ENCODE measurements around the gene ELAVL1. TPM values are rescaled to one million over a fixed set of nuclear protein-coding genes. Genes with fewer than 3 reads are reported as not detected.

Gene ELAVL1
- total RNA-seq, 6 experiments from 2014 or later, result 105 to 127 (median 115) TPM

DNA sequence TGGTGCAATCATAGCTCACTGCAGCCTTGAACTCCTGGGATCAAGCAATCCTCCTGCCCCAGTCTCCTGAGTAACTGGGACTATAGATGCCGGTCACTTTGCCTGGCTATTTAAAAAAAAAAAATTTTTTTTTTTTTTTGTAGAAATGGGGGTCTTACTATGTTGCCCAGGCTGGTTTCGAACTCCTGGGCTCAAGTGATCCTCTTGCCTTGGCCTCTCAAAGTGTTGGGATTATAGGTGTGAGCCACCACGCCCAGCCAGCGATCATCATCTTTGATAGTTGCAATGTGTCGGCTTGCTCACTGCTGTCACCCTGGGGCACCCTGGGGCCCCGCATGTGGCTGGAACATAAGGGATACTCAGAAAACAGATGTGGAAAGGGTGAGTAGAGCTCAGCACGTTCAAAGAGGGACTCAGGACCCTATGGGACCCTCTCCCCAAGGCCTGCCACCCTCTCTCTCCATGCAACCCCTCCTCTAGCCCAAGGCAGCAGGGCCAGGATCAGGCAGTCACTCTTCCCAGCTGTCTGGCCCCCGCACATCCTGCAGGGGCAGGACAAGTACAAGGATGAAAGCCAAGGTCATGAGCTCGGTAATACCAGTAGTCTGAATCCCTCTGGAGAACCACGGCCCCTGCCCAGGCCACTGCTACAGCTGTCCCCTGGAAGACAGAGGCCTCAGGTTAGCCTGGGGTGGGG is 40.6 kb upstream of the ELAVL1 start:
- Mint-ChIP-seq H3K9me3 (no peaks in the 10 kb centered on the region), H3K27me3 (ENCODE audit: insufficient read depth) (peaks cover 13% of the 10 kb centered on the region), H3K4me3 (no peak overlapping the region), H3K27ac (no peak overlapping the region), H3K36me3 (ENCODE audit: low read depth) (no peaks in the 10 kb centered on the region), H3K4me1 (ENCODE audit: low read depth) (no peaks in the 10 kb centered on the region)
- no peak for DNase-seq
- TF ChIP-seq, protein P1, sequence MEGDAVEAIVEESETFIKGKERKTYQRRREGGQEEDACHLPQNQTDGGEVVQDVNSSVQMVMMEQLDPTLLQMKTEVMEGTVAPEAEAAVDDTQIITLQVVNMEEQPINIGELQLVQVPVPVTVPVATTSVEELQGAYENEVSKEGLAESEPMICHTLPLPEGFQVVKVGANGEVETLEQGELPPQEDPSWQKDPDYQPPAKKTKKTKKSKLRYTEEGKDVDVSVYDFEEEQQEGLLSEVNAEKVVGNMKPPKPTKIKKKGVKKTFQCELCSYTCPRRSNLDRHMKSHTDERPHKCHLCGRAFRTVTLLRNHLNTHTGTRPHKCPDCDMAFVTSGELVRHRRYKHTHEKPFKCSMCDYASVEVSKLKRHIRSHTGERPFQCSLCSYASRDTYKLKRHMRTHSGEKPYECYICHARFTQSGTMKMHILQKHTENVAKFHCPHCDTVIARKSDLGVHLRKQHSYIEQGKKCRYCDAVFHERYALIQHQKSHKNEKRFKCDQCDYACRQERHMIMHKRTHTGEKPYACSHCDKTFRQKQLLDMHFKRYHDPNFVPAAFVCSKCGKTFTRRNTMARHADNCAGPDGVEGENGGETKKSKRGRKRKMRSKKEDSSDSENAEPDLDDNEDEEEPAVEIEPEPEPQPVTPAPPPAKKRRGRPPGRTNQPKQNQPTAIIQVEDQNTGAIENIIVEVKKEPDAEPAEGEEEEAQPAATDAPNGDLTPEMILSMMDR (IDR thresholded peaks at IDR 0.05), result no peak

DNA sequence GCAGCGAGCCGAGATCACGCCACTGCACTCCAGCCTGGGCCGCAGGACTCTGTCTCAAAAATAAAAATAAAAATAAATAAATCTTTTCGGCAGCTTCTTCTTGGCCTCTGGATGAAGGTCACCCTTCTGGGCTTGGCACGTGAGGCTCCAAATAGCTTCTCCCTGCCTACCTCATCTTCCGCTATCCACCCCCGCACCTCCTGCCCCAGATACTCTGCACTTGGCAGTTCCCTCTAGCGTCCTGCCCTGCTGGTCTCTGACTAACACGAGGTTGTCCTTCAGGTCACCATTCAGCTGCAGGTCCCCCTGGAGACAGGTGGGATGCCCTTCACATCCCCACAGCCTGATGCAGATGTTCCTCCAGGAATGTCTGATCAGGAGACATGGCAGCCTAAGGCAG is 38.6 kb upstream of the ELAVL1 start:
- Mint-ChIP-seq H3K27me3 (ENCODE audit: insufficient read depth) (peaks cover 8% of the 10 kb centered on the region), H3K9me3 (no peaks in the 10 kb centered on the region), H3K4me3 (no peak overlapping the region), H3K36me3 (ENCODE audit: low read depth) (no peaks in the 10 kb centered on the region), H3K4me1 (ENCODE audit: low read depth) (no peaks in the 10 kb centered on the region), H3K27ac (no peak overlapping the region)
- TF ChIP-seq, protein P1 (IDR thresholded peaks at IDR 0.05), result no peak
- no peak for DNase-seq

DNA sequence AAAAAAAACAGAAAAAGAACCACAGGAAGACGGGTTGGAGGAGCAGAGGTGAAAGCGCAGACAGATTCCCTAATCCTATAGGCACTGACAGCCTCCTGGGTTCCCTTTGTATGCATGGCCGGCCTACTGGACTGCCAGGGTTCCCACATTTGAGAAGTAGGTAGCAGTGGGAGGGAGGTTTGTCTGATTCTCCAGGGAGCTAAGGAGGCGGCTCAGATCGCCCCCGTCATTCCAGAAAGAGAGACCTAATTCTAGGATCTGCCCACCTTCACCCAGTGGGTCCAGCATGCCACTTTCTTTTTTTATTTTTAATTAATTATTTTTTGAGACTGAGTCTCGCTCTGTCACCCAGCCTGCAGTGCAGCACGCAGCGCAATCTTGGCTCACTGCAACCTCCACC is 37.5 kb upstream of the ELAVL1 start:
- Mint-ChIP-seq H3K9me3 (no peaks in the 10 kb centered on the region), H3K27me3 (ENCODE audit: insufficient read depth) (peaks cover 10% of the 10 kb centered on the region), H3K4me1 (ENCODE audit: low read depth) (no peaks in the 10 kb centered on the region), H3K4me3 (no peak overlapping the region), H3K36me3 (ENCODE audit: low read depth) (no peaks in the 10 kb centered on the region), H3K27ac (no peak overlapping the region)
- no peak for DNase-seq
- TF ChIP-seq, protein P1 (IDR thresholded peaks at IDR 0.05), result no peak

DNA sequence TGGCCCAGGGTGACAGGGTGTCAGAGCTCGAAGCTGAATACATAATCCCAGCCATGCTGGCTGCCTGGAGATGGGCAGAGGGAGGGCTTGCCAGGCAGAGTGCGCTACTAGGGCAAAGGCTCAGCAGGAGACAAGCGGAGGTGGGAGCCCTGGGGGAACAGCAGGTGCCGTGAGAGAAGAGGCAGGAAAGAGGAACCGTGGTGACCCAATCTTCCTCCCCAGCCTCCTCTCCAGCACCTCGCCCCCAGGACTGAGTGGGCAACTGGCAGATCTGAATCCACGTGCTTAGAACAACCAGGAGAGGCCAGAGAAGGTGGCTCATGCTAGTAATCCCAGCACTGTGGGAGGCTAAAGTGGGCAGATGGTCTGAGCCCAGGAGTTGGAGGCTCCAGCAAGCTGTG is 36.1 kb upstream of the ELAVL1 start:
- Mint-ChIP-seq H3K4me3 (no peak overlapping the region), H3K36me3 (ENCODE audit: low read depth) (no peaks in the 10 kb centered on the region), H3K27me3 (ENCODE audit: insufficient read depth) (peaks cover 24% of the 10 kb centered on the region), H3K27ac (no peak overlapping the region), H3K4me1 (ENCODE audit: low read depth) (no peaks in the 10 kb centered on the region), H3K9me3 (no peaks in the 10 kb centered on the region)
- TF ChIP-seq, protein P1 (IDR thresholded peaks at IDR 0.05), result no peak
- DNase-seq, result no peak

DNA sequence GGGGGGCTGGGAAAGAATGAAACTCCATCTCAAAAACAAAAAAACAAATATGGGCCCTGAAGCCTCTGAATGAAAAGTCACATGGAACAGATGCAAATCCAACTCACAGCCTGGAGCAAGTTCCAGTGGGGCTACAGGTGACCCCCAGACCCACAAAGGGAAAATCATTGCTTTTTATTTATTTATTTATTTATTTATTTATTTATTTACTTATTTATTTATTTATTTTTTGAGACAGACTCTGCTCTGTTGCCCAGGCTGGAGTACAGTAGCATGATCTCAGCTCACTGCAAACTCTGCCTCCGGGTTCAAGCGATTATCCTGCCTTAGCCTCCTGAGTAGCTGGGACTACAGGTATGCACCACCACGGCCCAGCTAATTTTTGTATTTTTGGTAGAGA is 33.8 kb upstream of the ELAVL1 start:
- Mint-ChIP-seq H3K4me3 (no peak overlapping the region), H3K4me1 (ENCODE audit: low read depth) (no peaks in the 10 kb centered on the region), H3K27ac (no peak overlapping the region)

More for the DNA sequence above, 33.8 kb upstream of the ELAVL1 start:
- Mint-ChIP-seq H3K27me3 (ENCODE audit: insufficient read depth) (peaks cover 27% of the 10 kb centered on the region), H3K9me3 (no peaks in the 10 kb centered on the region), H3K36me3 (ENCODE audit: low read depth) (no peaks in the 10 kb centered on the region)
- TF ChIP-seq, protein P1 (IDR thresholded peaks at IDR 0.05), result no peak
- no peak for DNase-seq
